SK-N-SH treated with all-trans-retinoic acid at 6 μM for 48 hours (cell line): ENCODE results near the gene ZDHHC9.

Experiments
- ATAC-seq: fragments of 200-7000 bp; cut with Tn5 transposase; 3 replicates; pipeline ENCODE4 v1.9.1; 2020; ENCODE audit warnings: mild to moderate bottlenecking, moderate library complexity
- ARNTL ChIP-seq: fragments of 450-650 bp; formaldehyde crosslinking; IDR thresholded peaks from 2 replicates; pipeline ENCODE4 v1.5.0; 2020; ENCODE audit warnings: low read depth, mild to moderate bottlenecking, moderate library complexity, borderline replicate concordance
- BACH2 ChIP-seq: fragments of 250-450 bp; sonication (Bioruptor Pico); IDR thresholded peaks from 2 replicates; pipeline ENCODE4 v1.9.0; 2021; ENCODE audit warnings: mild to moderate bottlenecking, borderline replicate concordance
- CSDC2 ChIP-seq: fragments of 250-450 bp; sonication (Bioruptor Pico); IDR thresholded peaks from 2 replicates; pipeline ENCODE4 v1.5.0; 2020; ENCODE audit warnings: mild to moderate bottlenecking, moderate library complexity
- GLIS3 ChIP-seq: fragments of 250-450 bp; sonication (Bioruptor Pico); IDR thresholded peaks from 2 replicates; pipeline ENCODE4 v1.5.0; 2020; ENCODE audit warnings: mild to moderate bottlenecking, moderate library complexity
- ISL1 ChIP-seq: fragments of 250-450 bp; sonication (Bioruptor Pico); IDR thresholded peaks from 2 replicates; pipeline ENCODE4 v2.1.2; 2022; ENCODE audit warnings: mild to moderate bottlenecking, moderate library complexity
- OSR1 ChIP-seq: fragments of 250-450 bp; sonication (Bioruptor Pico); IDR thresholded peaks from 2 replicates; pipeline ENCODE4 v1.8.0; 2022; ENCODE audit warnings: moderate library complexity, mild to moderate bottlenecking, inconsistent platforms
- PPARA ChIP-seq: fragments of 250-450 bp; sonication (Bioruptor Pico); IDR thresholded peaks from 2 replicates; pipeline ENCODE4 v1.5.0; 2020; ENCODE audit warnings: mild to moderate bottlenecking, borderline replicate concordance
- SNAI2 ChIP-seq: fragments of 250-450 bp; sonication (Bioruptor Pico); IDR thresholded peaks from 2 replicates; pipeline ENCODE4 v1.5.0; 2020; ENCODE audit warnings: mild to moderate bottlenecking, moderate library complexity
- TOX ChIP-seq: fragments of 250-450 bp; sonication (Bioruptor Pico); IDR thresholded peaks from 2 replicates; pipeline ENCODE4 v1.8.0; 2021; ENCODE audit warnings: mild to moderate bottlenecking, moderate library complexity, borderline replicate concordance
- ZC3H10 ChIP-seq: fragments of 250-450 bp; sonication (Bioruptor Pico); IDR thresholded peaks from 2 replicates; pipeline ENCODE4 v1.5.1; 2021; ENCODE audit warnings: mild to moderate bottlenecking, moderate library complexity
- ZFP30 ChIP-seq: fragments of 450-650 bp; formaldehyde crosslinking; IDR thresholded peaks from 2 replicates; pipeline ENCODE4 v1.5.0; 2022; ENCODE audit warnings: mild to moderate bottlenecking, moderate library complexity
- ZNF8 ChIP-seq: fragments of 450-650 bp; formaldehyde crosslinking; IDR thresholded peaks from 2 replicates; pipeline ENCODE4 v1.5.0; 2020; ENCODE audit warnings: mild to moderate bottlenecking, moderate library complexity
- TF ChIP-seq, protein P1 (sequence below): fragments of 250-450 bp; sonication (Bioruptor Pico); IDR thresholded peaks from 2 replicates; pipeline ENCODE4 v1.8.0; 2020; ENCODE audit warnings: mild to moderate bottlenecking, moderate library complexity, borderline replicate concordance
- TF ChIP-seq, protein P2 (sequence below): fragments of 250-450 bp; sonication (Bioruptor Pico); IDR thresholded peaks from 2 replicates; pipeline ENCODE4 v1.8.0; 2021; ENCODE audit warnings: low read depth, mild to moderate bottlenecking, moderate library complexity, borderline replicate concordance
- TF ChIP-seq, protein P3 (sequence below): fragments of 250-450 bp; sonication (Bioruptor Pico); IDR thresholded peaks from 2 replicates; pipeline ENCODE4 v1.5.1; 2020; ENCODE audit warnings: low read depth, mild to moderate bottlenecking, moderate library complexity
- TF ChIP-seq, protein P4 (sequence below): fragments of 250-450 bp; sonication (Bioruptor Pico); IDR thresholded peaks from 2 replicates; pipeline ENCODE4 v1.5.0; 2020; ENCODE audit warnings: mild to moderate bottlenecking, moderate library complexity

Gene ZDHHC9

DNA sequence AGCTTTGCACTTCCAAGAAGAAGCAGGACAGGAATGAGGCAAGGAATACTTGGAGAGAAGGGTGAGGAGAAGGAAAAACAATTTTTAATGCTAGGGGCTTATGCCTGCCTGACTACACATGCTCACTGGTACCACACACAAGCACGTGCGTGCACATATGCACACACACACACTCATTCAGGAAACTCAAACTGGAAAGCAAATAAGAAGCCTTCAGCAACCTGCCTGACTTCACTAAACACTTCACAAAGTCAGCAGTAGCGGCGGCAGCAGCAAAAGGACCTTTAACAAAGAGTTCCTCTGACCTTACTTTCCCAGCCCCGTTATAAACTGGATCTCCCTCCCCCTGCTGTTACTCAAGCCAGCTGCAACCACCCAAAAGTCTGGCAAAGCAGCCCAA, 3.3 kb downstream of the ZDHHC9 start:
- no peak for TF ChIP-seq BACH2 (CRISPR knock-in tag)
- TF ChIP-seq ZNF8 (CRISPR knock-in tag): no peak
- TF ChIP-seq, protein P1, sequence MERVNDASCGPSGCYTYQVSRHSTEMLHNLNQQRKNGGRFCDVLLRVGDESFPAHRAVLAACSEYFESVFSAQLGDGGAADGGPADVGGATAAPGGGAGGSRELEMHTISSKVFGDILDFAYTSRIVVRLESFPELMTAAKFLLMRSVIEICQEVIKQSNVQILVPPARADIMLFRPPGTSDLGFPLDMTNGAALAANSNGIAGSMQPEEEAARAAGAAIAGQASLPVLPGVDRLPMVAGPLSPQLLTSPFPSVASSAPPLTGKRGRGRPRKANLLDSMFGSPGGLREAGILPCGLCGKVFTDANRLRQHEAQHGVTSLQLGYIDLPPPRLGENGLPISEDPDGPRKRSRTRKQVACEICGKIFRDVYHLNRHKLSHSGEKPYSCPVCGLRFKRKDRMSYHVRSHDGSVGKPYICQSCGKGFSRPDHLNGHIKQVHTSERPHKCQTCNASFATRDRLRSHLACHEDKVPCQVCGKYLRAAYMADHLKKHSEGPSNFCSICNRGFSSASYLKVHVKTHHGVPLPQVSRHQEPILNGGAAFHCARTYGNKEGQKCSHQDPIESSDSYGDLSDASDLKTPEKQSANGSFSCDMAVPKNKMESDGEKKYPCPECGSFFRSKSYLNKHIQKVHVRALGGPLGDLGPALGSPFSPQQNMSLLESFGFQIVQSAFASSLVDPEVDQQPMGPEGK (CRISPR knock-in tag): no peak
- TF ChIP-seq, protein P2, sequence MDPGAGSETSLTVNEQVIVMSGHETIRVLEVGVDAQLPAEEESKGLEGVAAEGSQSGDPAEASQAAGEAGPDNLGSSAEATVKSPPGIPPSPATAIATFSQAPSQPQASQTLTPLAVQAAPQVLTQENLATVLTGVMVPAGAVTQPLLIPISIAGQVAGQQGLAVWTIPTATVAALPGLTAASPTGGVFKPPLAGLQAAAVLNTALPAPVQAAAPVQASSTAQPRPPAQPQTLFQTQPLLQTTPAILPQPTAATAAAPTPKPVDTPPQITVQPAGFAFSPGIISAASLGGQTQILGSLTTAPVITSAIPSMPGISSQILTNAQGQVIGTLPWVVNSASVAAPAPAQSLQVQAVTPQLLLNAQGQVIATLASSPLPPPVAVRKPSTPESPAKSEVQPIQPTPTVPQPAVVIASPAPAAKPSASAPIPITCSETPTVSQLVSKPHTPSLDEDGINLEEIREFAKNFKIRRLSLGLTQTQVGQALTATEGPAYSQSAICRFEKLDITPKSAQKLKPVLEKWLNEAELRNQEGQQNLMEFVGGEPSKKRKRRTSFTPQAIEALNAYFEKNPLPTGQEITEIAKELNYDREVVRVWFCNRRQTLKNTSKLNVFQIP: no peak
- TF ChIP-seq, protein P3, sequence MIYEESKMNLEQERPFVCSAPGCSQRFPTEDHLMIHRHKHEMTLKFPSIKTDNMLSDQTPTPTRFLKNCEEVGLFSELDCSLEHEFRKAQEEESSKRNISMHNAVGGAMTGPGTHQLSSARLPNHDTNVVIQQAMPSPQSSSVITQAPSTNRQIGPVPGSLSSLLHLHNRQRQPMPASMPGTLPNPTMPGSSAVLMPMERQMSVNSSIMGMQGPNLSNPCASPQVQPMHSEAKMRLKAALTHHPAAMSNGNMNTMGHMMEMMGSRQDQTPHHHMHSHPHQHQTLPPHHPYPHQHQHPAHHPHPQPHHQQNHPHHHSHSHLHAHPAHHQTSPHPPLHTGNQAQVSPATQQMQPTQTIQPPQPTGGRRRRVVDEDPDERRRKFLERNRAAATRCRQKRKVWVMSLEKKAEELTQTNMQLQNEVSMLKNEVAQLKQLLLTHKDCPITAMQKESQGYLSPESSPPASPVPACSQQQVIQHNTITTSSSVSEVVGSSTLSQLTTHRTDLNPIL (CRISPR knock-in tag): no peak
- TF ChIP-seq OSR1 (CRISPR knock-in tag): no peak
- TF ChIP-seq ARNTL (CRISPR knock-in tag): no peak
- TF ChIP-seq, protein P4, sequence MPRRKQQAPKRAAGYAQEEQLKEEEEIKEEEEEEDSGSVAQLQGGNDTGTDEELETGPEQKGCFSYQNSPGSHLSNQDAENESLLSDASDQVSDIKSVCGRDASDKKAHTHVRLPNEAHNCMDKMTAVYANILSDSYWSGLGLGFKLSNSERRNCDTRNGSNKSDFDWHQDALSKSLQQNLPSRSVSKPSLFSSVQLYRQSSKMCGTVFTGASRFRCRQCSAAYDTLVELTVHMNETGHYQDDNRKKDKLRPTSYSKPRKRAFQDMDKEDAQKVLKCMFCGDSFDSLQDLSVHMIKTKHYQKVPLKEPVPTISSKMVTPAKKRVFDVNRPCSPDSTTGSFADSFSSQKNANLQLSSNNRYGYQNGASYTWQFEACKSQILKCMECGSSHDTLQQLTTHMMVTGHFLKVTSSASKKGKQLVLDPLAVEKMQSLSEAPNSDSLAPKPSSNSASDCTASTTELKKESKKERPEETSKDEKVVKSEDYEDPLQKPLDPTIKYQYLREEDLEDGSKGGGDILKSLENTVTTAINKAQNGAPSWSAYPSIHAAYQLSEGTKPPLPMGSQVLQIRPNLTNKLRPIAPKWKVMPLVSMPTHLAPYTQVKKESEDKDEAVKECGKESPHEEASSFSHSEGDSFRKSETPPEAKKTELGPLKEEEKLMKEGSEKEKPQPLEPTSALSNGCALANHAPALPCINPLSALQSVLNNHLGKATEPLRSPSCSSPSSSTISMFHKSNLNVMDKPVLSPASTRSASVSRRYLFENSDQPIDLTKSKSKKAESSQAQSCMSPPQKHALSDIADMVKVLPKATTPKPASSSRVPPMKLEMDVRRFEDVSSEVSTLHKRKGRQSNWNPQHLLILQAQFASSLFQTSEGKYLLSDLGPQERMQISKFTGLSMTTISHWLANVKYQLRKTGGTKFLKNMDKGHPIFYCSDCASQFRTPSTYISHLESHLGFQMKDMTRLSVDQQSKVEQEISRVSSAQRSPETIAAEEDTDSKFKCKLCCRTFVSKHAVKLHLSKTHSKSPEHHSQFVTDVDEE: no peak
- no peak for TF ChIP-seq CSDC2 (CRISPR knock-in tag)
- no peak for TF ChIP-seq PPARA
- TF ChIP-seq ISL1 (CRISPR knock-in tag): no peak
- no peak for ATAC-seq

DNA sequence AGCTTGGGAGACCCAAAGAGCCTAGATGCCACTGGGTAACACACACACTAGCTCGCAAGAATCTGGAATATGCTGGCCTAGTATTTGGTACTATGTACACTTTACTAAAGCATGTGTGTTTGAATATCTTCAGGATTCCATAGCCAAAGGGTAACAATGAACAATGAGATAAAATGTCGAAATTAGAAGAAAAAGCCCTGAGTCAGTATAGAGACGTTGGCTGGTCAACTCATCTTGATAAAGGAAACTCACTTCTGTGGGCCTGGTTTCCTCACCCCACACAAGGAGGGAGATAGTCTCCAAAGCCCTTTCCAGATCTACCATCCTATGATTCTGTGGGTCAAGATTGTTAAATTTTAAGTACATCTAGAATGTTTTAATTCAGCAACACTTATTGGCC, 6.9 kb downstream of the ZDHHC9 start:
- no peak for TF ChIP-seq ISL1 (CRISPR knock-in tag)
- no peak for ATAC-seq

DNA sequence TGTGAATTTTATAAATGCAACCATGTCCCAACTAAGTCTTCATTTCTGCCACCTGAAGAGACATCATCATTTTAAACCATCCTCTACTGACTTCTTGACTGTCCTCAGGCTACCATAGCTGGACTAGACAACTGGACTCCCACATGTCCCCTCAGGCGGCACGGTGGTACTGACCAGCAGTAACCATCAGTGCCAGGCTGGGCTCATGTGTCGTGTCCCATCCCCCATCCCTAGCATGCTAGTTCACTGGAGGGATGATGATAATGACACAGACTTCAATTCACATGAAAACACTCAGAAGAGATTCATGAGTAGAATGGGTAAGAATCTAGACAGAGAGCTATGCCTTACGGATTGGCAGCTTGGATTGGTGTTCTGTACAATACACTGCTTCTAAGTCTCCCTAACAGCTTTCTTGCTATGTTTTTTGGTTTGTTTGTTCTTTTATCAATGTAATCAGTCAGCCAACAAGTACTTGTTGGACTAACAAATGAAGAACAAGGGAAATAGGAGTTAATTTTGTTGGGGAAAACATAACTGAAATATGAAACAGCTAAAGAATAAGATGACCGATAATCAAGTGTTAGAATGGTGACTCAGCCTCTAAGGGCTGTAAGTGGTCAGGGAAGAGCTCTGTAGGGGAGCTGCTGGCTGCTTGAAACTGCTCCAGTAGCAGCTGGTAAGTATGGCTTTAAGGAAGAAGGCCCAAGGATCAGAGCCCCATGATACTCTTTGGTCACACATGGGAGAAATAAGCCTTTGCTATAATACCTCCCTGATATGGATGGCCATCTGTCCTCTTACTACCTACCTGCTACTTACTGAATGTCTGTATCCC, 10.3 kb downstream of the ZDHHC9 start:
- TF ChIP-seq SNAI2 (CRISPR knock-in tag) (no peak), ZC3H10 (CRISPR knock-in tag) (no peak), CSDC2 (CRISPR knock-in tag) (no peak), BACH2 (CRISPR knock-in tag) (no peak), TOX (CRISPR knock-in tag) (no peak), ISL1 (CRISPR knock-in tag) (no peak)
- TF ChIP-seq, protein P2: no peak
- TF ChIP-seq, all 23 proteins: peak for 0
- ATAC-seq: peak; percentile 94

DNA sequence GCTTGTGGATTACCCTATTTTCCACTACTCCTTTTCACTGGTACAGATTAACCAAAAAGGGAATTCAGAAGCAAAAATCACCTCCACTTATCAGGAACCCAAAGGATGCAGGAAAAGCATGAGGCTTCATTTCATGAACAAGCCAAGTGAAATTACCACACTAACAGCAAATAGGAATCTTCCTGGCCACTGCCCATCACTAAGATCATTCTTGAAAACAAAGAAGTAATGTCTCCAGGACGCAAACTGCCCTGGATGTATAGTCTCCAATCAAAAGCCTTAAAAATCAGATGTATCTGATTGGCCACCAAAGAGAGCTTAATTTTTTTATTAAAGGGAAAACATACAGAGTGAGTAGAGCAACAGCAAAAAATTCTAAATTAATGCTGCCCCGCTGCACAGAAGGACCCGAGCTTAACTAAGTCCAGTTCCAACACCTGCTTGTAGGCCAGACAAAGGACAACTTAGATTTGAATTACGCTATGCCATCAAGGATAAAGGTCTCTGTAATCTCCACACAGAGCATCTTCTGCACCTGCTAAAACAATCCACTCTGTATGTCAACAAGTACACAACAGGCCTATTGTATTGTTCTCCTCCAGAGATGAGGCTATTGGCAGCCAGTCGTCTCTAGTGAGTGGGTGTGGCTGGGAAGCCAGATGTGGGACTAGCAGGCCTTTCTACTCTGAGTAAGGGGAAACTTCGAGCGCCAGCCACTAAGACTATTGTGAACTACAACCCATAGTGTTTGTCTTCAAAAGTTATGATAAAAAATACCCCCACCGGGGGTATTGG, 12.4 kb downstream of the ZDHHC9 start:
- no peak for ATAC-seq
- no peak for TF ChIP-seq ZFP30
- no peak for TF ChIP-seq GLIS3
- TF ChIP-seq CSDC2 (CRISPR knock-in tag): no peak
- no peak for TF ChIP-seq PPARA
- TF ChIP-seq SNAI2 (CRISPR knock-in tag): no peak
- TF ChIP-seq, protein P1 (CRISPR knock-in tag): no peak
- TF ChIP-seq, protein P2: no peak
- no peak for TF ChIP-seq ISL1 (CRISPR knock-in tag)
- TF ChIP-seq, protein P3 (CRISPR knock-in tag): no peak
